Astrocyte (in vitro differentiated cells and primary cell): ENCODE data around the gene RPL7L1. TPM values are rescaled to one million over a fixed set of nuclear protein-coding genes. Genes with fewer than 3 reads are reported as not detected.

Experiments used
- DNase-seq: peaks from one replicate; pipeline ENCODE4 v3.0.0-alpha.2; 2010; ENCODE audit warnings: low read depth
- FAIRE-seq: peaks from 2 replicates; lab custom pipeline; 2011; peaks lifted over from hg19 to GRCh38; lab: Jason Lieb, UNC
- H2AFZ ChIP-seq: 2 replicates; pipeline ENCODE4 v1.6.0; 2012; ENCODE audit warnings: low read depth, low read length, inconsistent platforms
- H3K27ac ChIP-seq: 2 replicates; pipeline ENCODE4 v1.5.1; 2011; ENCODE audit warnings: low read depth, low read length, inconsistent platforms
- H3K27me3 ChIP-seq: 2 replicates; pipeline ENCODE4 v1.6.0; 2011; ENCODE audit warnings: low read length, inconsistent platforms; ENCODE audit not compliant: insufficient read depth
- H3K36me3 ChIP-seq: 2 replicates; pipeline ENCODE4 v1.5.1; 2011; ENCODE audit warnings: low read length, inconsistent platforms; ENCODE audit not compliant: insufficient read depth
- H3K4me1 ChIP-seq: 2 replicates; pipeline ENCODE4 v1.5.1; 2011; ENCODE audit warnings: low read length, inconsistent platforms; ENCODE audit not compliant: insufficient read depth
- H3K4me2 ChIP-seq: 2 replicates; pipeline ENCODE4 v1.6.0; 2012; ENCODE audit warnings: low read length, inconsistent platforms
- H3K4me3 ChIP-seq: 2 replicates; pipeline ENCODE4 v1.5.1; 2011; ENCODE audit warnings: low read depth, mild to moderate bottlenecking, low read length, inconsistent platforms; ENCODE audit not compliant: insufficient read depth
- H3K79me2 ChIP-seq: 2 replicates; pipeline ENCODE4 v1.6.0; 2012; ENCODE audit warnings: mild to moderate bottlenecking, low read length, inconsistent platforms; ENCODE audit not compliant: insufficient read depth
- H3K9ac ChIP-seq: 2 replicates; pipeline ENCODE4 v1.6.0; 2012; ENCODE audit warnings: mild to moderate bottlenecking, low read length, inconsistent platforms
- H3K9me3 ChIP-seq: 2 replicates; pipeline ENCODE4 v1.5.1; 2012; ENCODE audit warnings: low read depth, mild to moderate bottlenecking, low read length, inconsistent platforms; ENCODE audit not compliant: insufficient read depth
- H4K20me1 ChIP-seq: 2 replicates; pipeline ENCODE4 v1.6.0; 2012; ENCODE audit warnings: low read length, inconsistent platforms; ENCODE audit not compliant: insufficient read depth
- H3K27ac Mint-ChIP-seq: one replicate; pipeline ENCODE4 v1.8.0; 2021; ENCODE audit warnings: mild to moderate bottlenecking, mixed read lengths; ENCODE audit not compliant: unreplicated experiment
- H3K27me3 Mint-ChIP-seq: one replicate; pipeline ENCODE4 v1.8.0; 2021; ENCODE audit warnings: low read depth, mixed read lengths; ENCODE audit not compliant: unreplicated experiment
- H3K36me3 Mint-ChIP-seq: one replicate; pipeline ENCODE4 v1.8.0; 2021; ENCODE audit warnings: low read depth, mixed read lengths; ENCODE audit not compliant: unreplicated experiment
- H3K4me1 Mint-ChIP-seq: one replicate; pipeline ENCODE4 v1.8.0; 2021; ENCODE audit warnings: low read depth, mixed read lengths; ENCODE audit not compliant: unreplicated experiment
- H3K4me3 Mint-ChIP-seq: one replicate; pipeline ENCODE4 v1.8.0; 2021; ENCODE audit warnings: mild to moderate bottlenecking, moderate library complexity, mixed read lengths; ENCODE audit not compliant: unreplicated experiment
- H3K9me3 Mint-ChIP-seq: one replicate; pipeline ENCODE4 v1.8.0; 2021; ENCODE audit warnings: mild to moderate bottlenecking, mixed read lengths; ENCODE audit not compliant: unreplicated experiment
- CTCF ChIP-seq: IDR thresholded peaks from 2 replicates; pipeline ENCODE4 v1.5.1; 2011; ENCODE audit warnings: low read depth, mild to moderate bottlenecking, inconsistent platforms, low read length, moderate library complexity; ENCODE audit not compliant: insufficient read depth
- EZH2 ChIP-seq: IDR thresholded peaks from 2 replicates; pipeline ENCODE4 v1.6.1; 2012; ENCODE audit warnings: mild to moderate bottlenecking, low read length, inconsistent platforms; ENCODE audit not compliant: insufficient read depth
- total RNA-seq: library from RNA; stranded (reverse); gene quantifications from 2 replicates; pipeline ENCODE4 v1.2.1, GENCODE V29; 2021

RPL7L1 gene
- total RNA-seq, 1 donor from 2014 or later: 92.0 TPM

DNA sequence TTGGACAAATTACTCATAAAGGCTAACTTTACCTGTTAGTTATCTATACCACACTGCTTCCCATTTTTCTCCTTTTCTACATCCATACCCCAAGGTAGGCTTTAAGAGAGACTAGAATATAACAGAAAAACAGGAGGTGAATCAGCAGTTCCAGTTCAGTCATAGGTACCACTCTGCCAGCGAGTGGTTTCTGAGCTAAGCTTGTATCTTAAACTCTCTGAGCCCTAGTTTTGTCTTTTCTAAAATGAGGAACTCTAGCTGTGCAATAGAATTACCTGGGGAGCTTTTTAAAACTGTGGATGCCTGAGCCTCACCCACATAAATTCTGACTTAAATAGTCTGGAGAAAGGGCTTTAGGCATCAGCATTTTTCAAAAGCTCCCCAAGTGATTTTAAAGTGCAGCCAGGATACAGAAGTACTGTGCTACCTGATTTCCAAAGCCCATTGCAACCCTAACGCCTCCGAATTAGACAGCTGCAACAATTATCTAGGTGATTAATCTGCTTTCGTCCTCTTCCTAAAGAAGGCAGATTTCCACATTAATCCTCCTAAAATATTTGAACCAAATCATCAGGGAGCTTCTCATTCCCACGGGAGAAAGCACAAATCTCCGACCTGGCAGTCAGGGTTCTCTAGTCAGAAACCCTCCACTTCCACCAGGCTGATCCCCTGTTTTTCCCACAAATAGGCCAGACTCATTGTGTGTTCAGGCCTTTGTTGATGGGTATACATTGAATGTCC lies 37.4 kb upstream of the RPL7L1 start:
- no peaks in the 10 kb centered on the region for H3K4me1 ChIP-seq
- no peak for DNase-seq
- H3K9ac ChIP-seq: no peak overlapping the region
- FAIRE-seq: no peak
- no peak overlapping the region for H3K4me3 ChIP-seq
- H3K9me3 Mint-ChIP-seq: no peaks in the 10 kb centered on the region
- peaks cover 2% of the 10 kb centered on the region for H4K20me1 ChIP-seq
- no peaks in the 10 kb centered on the region for H3K36me3 Mint-ChIP-seq
- no peaks in the 10 kb centered on the region for H3K79me2 ChIP-seq
- H2AFZ ChIP-seq: no peak overlapping the region
- H3K4me1 Mint-ChIP-seq: peaks cover 3% of the 10 kb centered on the region
- H3K4me2 ChIP-seq: no peak overlapping the region
- no peaks in the 10 kb centered on the region for H3K27me3 ChIP-seq
- no peak overlapping the region for H3K4me3 Mint-ChIP-seq
- no peaks in the 10 kb centered on the region for H3K27me3 Mint-ChIP-seq
- no peaks in the 10 kb centered on the region for H3K9me3 ChIP-seq
- H3K27ac ChIP-seq: no peak overlapping the region
- no peak overlapping the region for H3K27ac Mint-ChIP-seq
- no peaks in the 10 kb centered on the region for H3K36me3 ChIP-seq
- TF ChIP-seq CTCF: no peak
- no peak for TF ChIP-seq EZH2

DNA sequence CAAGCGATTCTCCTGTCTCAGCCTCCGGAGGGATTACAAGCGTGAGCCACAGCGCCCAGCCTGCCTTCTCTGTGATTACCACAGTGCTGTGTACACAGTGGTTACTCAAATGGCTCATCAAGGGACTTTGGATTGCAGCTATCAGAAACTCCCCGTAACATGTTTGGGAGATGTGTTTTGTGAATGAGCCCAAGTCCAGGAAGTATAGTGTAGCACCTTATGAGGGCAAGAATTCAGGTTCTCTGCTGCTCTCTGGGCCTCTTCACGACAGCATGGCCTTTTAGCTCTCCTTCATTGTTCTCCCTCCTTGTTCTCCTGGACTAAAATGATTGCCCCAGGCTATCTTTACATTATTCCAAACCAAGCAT lies 34.1 kb upstream of the RPL7L1 start:
- Histone ChIP-seq H3K4me1 (no peaks in the 10 kb centered on the region), H2AFZ (no peak overlapping the region), H3K9ac (no peak overlapping the region), H4K20me1 (peaks cover 2% of the 10 kb centered on the region), H3K9me3 (no peaks in the 10 kb centered on the region), H3K27me3 (no peaks in the 10 kb centered on the region), H3K27ac (no peak overlapping the region), H3K36me3 (no peaks in the 10 kb centered on the region), H3K4me3 (no peak overlapping the region), H3K4me2 (no peak overlapping the region), H3K79me2 (no peaks in the 10 kb centered on the region)
- FAIRE-seq: no peak
- H3K9me3 Mint-ChIP-seq: no peaks in the 10 kb centered on the region
- no peak for DNase-seq
- H3K4me3 Mint-ChIP-seq: no peak overlapping the region
- H3K36me3 Mint-ChIP-seq: no peaks in the 10 kb centered on the region
- no peak for TF ChIP-seq CTCF
- no peak for TF ChIP-seq EZH2
- no peaks in the 10 kb centered on the region for H3K27me3 Mint-ChIP-seq
- no peak overlapping the region for H3K27ac Mint-ChIP-seq
- H3K4me1 Mint-ChIP-seq: peaks cover 3% of the 10 kb centered on the region

- no peak overlapping the region for H3K4me2 ChIP-seq
- H3K9ac ChIP-seq: no peak overlapping the region
- no peaks in the 10 kb centered on the region for H3K27me3 Mint-ChIP-seq
- FAIRE-seq (no peak), DNase-seq (no peak)
- H3K4me3 ChIP-seq: no peak overlapping the region
- no peaks in the 10 kb centered on the region for H3K36me3 ChIP-seq
- no peak overlapping the region for H3K27ac Mint-ChIP-seq
- H3K9me3 Mint-ChIP-seq: no peaks in the 10 kb centered on the region
- peaks cover 3% of the 10 kb centered on the region for H3K4me1 Mint-ChIP-seq
- no peaks in the 10 kb centered on the region for H3K27me3 ChIP-seq
- no peak overlapping the region for H3K4me3 Mint-ChIP-seq
- H3K79me2 ChIP-seq: no peaks in the 10 kb centered on the region
- H4K20me1 ChIP-seq: peaks cover 2% of the 10 kb centered on the region
- H3K9me3 ChIP-seq: no peaks in the 10 kb centered on the region
- H2AFZ ChIP-seq: no peak overlapping the region
- no peak overlapping the region for H3K27ac ChIP-seq
- H3K4me1 ChIP-seq: no peaks in the 10 kb centered on the region
- no peaks in the 10 kb centered on the region for H3K36me3 Mint-ChIP-seq
- TF ChIP-seq CTCF (no peak), EZH2 (no peak)
Observed at GRCh38 chr6:42846505-42846904, 32.9 kb upstream of the RPL7L1 start.
